Left ventricle myocardium inferior (tissue), 1 donor: ENCODE data around the gene PACSIN2. TPM values are rescaled to one million over a fixed set of nuclear protein-coding genes. Genes with fewer than 3 reads are reported as not detected.

ENCODE experiments used
- DNase-seq: peaks from one replicate; pipeline ENCODE4 v3.0.0-alpha.2; 2020
- H3K27ac ChIP-seq: fragments of 200-600 bp; replicated peaks from 2 replicates; pipeline ENCODE4 v1.8.0; 2021
- H3K27me3 ChIP-seq: fragments of 200-600 bp; 2 replicates; pipeline ENCODE4 v1.8.0; 2021; ENCODE audit warnings: low read depth
- H3K36me3 ChIP-seq: fragments of 200-600 bp; 2 replicates; pipeline ENCODE4 v1.8.0; 2021
- H3K4me1 ChIP-seq: fragments of 200-600 bp; 2 replicates; pipeline ENCODE4 v1.8.0; 2021
- H3K4me3 ChIP-seq: fragments of 200-600 bp; 2 replicates; pipeline ENCODE4 v1.8.0; 2021; ENCODE audit warnings: mild to moderate bottlenecking, moderate library complexity
- H3K9me3 ChIP-seq: fragments of 200-600 bp; replicated peaks from 2 replicates; pipeline ENCODE4 v1.8.0; 2021
- intact Hi-C: fragments of 100-400 bp; cut with micrococcal nuclease; formaldehyde crosslinking; loops from one replicate; pipeline ENCODE4 v1.11.0; 2022
- total RNA-seq: library from RNA; stranded (reverse); fragmentation: NEBNext Ultra II Directional; extraction: Animal tissue kit (Norgen Biotek cat#: 25700); gene quantifications from one replicate; pipeline ENCODE4 v1.2.1, GENCODE V29; 2021
- TF ChIP-seq, protein P1 (sequence below): fragments of 200-600 bp; IDR thresholded peaks from 2 replicates; pipeline ENCODE4 v1.8.0; 2021; ENCODE audit warnings: antibody characterized with exemption, mild to moderate bottlenecking, borderline replicate concordance
- donor health status: DM: no; HTN: yes; CAD: no; lungs with severe emphysema.

The PACSIN2 gene
- total RNA-seq, 1 donor from 2014 or later, result 64.8 TPM

DNA sequence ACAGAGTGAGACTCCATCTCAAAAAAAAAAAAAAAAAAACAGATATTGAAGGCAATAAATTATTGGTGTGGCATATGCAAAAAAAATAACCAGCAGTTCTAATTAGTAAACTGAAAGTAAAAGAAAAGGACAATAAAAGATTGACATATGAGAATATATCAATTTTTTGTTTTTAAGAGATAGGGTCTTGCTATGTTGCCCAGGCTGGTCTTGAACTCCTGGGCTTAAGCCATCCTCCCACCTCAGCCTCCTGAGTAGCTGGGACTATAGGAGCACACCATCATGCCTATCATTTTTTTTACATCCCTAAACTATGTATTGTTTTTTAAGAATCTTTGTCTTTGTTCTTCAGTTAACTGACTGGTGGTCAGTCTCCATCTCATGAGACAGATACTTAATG, 31.5 kb downstream of the PACSIN2 start:
- TF ChIP-seq, protein P1, sequence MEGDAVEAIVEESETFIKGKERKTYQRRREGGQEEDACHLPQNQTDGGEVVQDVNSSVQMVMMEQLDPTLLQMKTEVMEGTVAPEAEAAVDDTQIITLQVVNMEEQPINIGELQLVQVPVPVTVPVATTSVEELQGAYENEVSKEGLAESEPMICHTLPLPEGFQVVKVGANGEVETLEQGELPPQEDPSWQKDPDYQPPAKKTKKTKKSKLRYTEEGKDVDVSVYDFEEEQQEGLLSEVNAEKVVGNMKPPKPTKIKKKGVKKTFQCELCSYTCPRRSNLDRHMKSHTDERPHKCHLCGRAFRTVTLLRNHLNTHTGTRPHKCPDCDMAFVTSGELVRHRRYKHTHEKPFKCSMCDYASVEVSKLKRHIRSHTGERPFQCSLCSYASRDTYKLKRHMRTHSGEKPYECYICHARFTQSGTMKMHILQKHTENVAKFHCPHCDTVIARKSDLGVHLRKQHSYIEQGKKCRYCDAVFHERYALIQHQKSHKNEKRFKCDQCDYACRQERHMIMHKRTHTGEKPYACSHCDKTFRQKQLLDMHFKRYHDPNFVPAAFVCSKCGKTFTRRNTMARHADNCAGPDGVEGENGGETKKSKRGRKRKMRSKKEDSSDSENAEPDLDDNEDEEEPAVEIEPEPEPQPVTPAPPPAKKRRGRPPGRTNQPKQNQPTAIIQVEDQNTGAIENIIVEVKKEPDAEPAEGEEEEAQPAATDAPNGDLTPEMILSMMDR, result no peak
- no peaks in the 10 kb centered on the region for H3K9me3 ChIP-seq
- no peak overlapping the region for H3K4me3 ChIP-seq
- no peak overlapping the region for H3K27ac ChIP-seq
- no peaks in the 10 kb centered on the region for H3K27me3 ChIP-seq
- DNase-seq, result no peak
- H3K36me3 ChIP-seq, result no peaks in the 10 kb centered on the region
- intact Hi-C loops, result no loop called here
- H3K4me1 ChIP-seq, result peaks cover 18% of the 10 kb centered on the region

DNA sequence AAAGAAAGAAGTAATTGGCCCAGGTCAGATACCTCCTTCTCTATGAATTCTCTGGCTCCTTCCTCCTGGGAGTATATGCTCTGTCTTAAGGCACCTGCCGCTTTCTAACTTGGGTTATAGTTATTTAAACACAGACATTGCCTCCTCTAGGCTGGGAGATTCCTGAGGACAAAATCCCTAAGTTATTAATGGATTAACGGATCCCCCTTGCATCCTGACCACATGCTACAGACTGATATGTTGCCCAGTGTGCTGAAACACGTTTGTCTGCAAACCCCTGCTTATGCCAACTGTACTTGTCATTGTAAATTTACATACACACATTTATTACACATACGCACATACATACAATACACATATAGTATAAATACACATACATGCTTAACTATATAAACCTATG, 35.3 kb downstream of the PACSIN2 start:
- TF ChIP-seq, protein P1, result no peak
- Histone ChIP-seq H3K4me3 (no peak overlapping the region), H3K9me3 (no peaks in the 10 kb centered on the region), H3K27ac (peak overlapping the region; percentile 83), H3K36me3 (no peaks in the 10 kb centered on the region), H3K27me3 (no peaks in the 10 kb centered on the region), H3K4me1 (peaks cover 42% of the 10 kb centered on the region)
- no peak for DNase-seq
- intact Hi-C loops, result no loop called here

DNA sequence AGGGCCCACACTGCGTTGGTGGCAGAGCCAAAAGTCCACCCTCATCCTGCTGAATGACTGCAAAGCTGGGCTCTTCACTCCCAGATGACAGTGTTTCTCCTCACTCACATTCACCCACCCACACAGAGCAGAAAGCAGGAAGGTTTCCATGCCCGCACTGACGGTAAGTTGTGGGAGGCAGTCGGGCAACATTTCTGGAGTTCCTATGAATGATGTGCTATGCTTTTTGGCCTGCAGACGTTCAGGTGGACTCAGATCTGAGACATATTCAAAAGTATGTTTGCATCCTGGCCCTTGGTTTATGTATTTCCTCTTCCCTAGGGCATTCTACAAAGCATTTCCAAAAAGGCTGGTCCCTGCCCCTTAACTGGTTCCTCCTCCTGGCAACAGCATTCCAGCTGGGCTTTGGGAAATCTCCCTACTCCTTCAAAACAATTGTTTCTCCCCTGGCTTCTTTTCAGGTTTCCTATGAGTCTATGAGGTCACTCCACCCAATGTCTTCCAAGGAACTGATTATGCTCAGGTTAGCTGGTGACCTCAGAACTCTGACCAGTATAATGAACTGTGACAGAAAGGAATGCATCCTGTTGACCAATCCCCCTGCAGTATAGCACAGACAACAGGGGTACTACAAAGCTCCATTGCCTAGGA, 36.4 kb downstream of the PACSIN2 start:
- TF ChIP-seq, protein P1, result no peak
- intact Hi-C loops, result no loop called here
- no peak for DNase-seq
- no peak overlapping the region for H3K4me3 ChIP-seq
- H3K9me3 ChIP-seq, result no peaks in the 10 kb centered on the region
- H3K27me3 ChIP-seq, result no peaks in the 10 kb centered on the region
- H3K36me3 ChIP-seq, result no peaks in the 10 kb centered on the region
- H3K4me1 ChIP-seq, result peaks cover 52% of the 10 kb centered on the region
- H3K27ac ChIP-seq, result peak overlapping the region; percentile 83

DNA sequence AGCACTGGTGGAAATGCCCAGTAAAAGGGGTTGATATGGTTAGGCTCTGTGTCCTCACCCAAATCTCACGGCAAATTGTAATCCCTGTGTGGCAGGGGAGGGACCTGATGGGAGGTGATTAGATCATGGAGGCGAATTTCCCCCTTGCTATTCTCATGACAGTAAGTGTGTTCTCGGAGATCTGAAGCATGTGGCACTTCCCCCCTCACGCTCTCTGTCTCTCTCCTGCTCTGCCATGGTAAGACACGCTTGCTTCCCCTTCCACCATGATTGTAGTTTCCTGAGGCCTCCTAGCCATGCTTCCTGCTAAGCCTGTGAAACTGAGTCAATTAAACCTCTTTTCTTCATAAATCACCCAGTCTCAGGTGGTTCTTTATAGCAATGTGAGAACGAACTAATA, 37.4 kb downstream of the PACSIN2 start:
- no peaks in the 10 kb centered on the region for H3K9me3 ChIP-seq
- no peaks in the 10 kb centered on the region for H3K36me3 ChIP-seq
- no peak overlapping the region for H3K4me3 ChIP-seq
- no peaks in the 10 kb centered on the region for H3K27me3 ChIP-seq
- TF ChIP-seq, protein P1, result no peak
- peak overlapping the region; percentile 83 for H3K27ac ChIP-seq
- DNase-seq, result no peak
- H3K4me1 ChIP-seq, result peaks cover 62% of the 10 kb centered on the region
- intact Hi-C loops, result no loop called here

DNA sequence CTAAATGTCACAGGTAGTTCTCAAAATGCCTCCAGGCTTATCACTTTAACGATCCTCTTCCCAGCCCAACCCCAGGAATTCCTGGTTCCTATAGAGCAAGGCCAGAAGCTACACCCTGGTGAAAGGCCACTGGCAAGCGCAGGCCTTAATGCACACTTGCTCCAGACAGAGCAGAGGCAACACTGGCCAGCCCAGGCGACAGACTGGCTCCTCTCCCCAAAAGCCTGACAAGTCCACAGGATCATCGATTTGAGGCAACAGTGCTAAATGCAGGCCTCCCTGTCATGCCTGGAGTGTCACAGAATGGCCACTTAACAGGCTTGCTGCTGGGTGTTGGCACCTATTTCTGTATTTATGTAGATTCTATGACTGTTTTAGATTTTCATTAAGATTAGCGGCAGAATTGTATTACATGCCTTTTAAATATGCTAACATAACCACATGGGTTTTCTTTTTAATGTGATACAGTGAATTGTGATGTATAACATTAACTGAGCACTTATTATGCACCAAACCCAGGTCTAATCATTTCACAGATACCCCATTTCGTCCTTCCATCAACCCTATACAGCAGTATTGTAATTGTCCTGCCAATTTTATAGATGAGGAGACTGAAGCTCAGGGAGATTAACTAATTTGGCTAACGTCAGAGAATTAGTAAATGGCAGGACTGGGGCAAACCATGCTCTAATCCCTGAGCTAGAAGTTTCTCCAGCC, 38.6 kb downstream of the PACSIN2 start:
- no peaks in the 10 kb centered on the region for H3K36me3 ChIP-seq
- peaks cover 64% of the 10 kb centered on the region for H3K4me1 ChIP-seq
- no peaks in the 10 kb centered on the region for H3K27me3 ChIP-seq
- intact Hi-C loops, result no loop called here
- TF ChIP-seq, protein P1, result no peak
- H3K27ac ChIP-seq, result no peak overlapping the region
- no peaks in the 10 kb centered on the region for H3K9me3 ChIP-seq
- no peak for DNase-seq
- H3K4me3 ChIP-seq, result no peak overlapping the region
